CD4-positive, alpha-beta T cell (primary cell): Measurements from ENCODE around the gene CKB. TPM values are rescaled to one million over a fixed set of nuclear protein-coding genes. Genes with fewer than 3 reads are reported as not detected.
A peak's percentile ranks its signal among the peaks of the same experiment; 100 is the strongest.

Source experiments
- ATAC-seq: fragments of 200-7000 bp; cut with Tn5 transposase; one replicate; pipeline ENCODE4 v1.10.0; 2022; ENCODE audit warnings: mild to moderate bottlenecking; ENCODE audit not compliant: poor library complexity
- CTCF ChIA-PET: fragments of 350-600 bp; sonication (Branson Sonifier 250); formaldehyde crosslinking; loops from one replicate; lab custom pipeline; 2021; ENCODE audit warnings: antibody characterized with exemption, inconsistent platforms; lab: Charles Lee
- POLR2A ChIA-PET: fragments of 350-600 bp; sonication (Branson Sonifier 250); formaldehyde crosslinking; loops from one replicate; lab custom pipeline; 2021; ENCODE audit warnings: antibody characterized with exemption, inconsistent platforms; lab: Charles Lee
- DNase-seq, 14 experiments: peaks; one replicate each; pipeline ENCODE4 v3.0.0-alpha.2; 2013 to 2020; ENCODE audit warnings: mixed read lengths in 2 of 14
- H3K27ac ChIP-seq, 2 donors: one replicate each; pipeline versions ENCODE4 v1.5.1 to v1.7.0; 2013; ENCODE audit warnings: low read length in 2 of 2, low read depth in 1 of 2, mild to moderate bottlenecking in 1 of 2
- H3K27me3 ChIP-seq, 2 experiments: 1 replicate in 1 of 2; 2 replicates in 1 of 2; pipeline versions ENCODE4 v1.6.1 to v1.7.0; 2013; ENCODE audit warnings: low read length in 2 of 2, control low read depth in 1 of 2, mild to moderate bottlenecking in 1 of 2, moderate library complexity in 1 of 2; ENCODE audit not compliant: insufficient read depth in 2 of 2, control insufficient read depth in 1 of 2
- H3K36me3 ChIP-seq: one replicate; pipeline ENCODE4 v1.6.1; 2013; ENCODE audit warnings: low read length, control low read depth; ENCODE audit not compliant: insufficient read depth
- H3K4me1 ChIP-seq: one replicate; pipeline ENCODE4 v1.6.1; 2013; ENCODE audit warnings: low read length, control low read depth; ENCODE audit not compliant: insufficient read depth
- H3K4me3 ChIP-seq: one replicate; pipeline ENCODE4 v1.5.1; 2013; ENCODE audit warnings: mild to moderate bottlenecking, low read length, moderate library complexity
- H3K9me3 ChIP-seq, 2 experiments: 1 replicate in 1 of 2; 2 replicates in 1 of 2; pipeline versions ENCODE4 v1.6.1 to v1.7.0; 2013; ENCODE audit warnings: low read length in 2 of 2, mild to moderate bottlenecking in 2 of 2, control low read depth in 1 of 2, moderate library complexity in 1 of 2; ENCODE audit not compliant: control insufficient read depth in 1 of 2, insufficient read depth in 1 of 2
- H3K27ac Mint-ChIP-seq: one replicate; pipeline ENCODE4 v1.8.0; 2020; ENCODE audit warnings: mixed read lengths
- H3K27me3 Mint-ChIP-seq: one replicate; pipeline ENCODE4 v1.8.0; 2021; ENCODE audit warnings: mixed read lengths
- H3K36me3 Mint-ChIP-seq: one replicate; pipeline ENCODE4 v1.8.0; 2021; ENCODE audit warnings: low read depth, mixed read lengths
- H3K4me1 Mint-ChIP-seq: one replicate; pipeline ENCODE4 v1.8.0; 2021; ENCODE audit warnings: low read depth, mixed read lengths
- H3K4me3 Mint-ChIP-seq: one replicate; pipeline ENCODE4 v1.8.0; 2020; ENCODE audit warnings: mild to moderate bottlenecking, mixed read lengths
- H3K9me3 Mint-ChIP-seq: one replicate; pipeline ENCODE4 v1.8.0; 2020; ENCODE audit warnings: mixed read lengths
- intact Hi-C, 2 experiments: fragments of 100-400 bp; cut with DNase I in 1 of 2; cut with micrococcal nuclease in 1 of 2; formaldehyde crosslinking; loops; one replicate each; pipeline versions ENCODE4 v1.15.1 to v1.9.0; 2023 to 2025; cut with DNase I, micrococcal nuclease
- total RNA-seq, 174 experiments: library from RNA in 2 of 174; stranded (reverse) in 2 of 174; gene quantifications; one replicate each; pipeline ENCODE4 v1.2.3 and lab custom pipeline; 2021 to 2026
- TF ChIP-seq, protein P1 (sequence below): fragments of 200-600 bp; IDR thresholded peaks from one replicate; pipeline ENCODE4 v1.8.0; 2022; ENCODE audit warnings: antibody characterized with exemption, mild to moderate bottlenecking

The CKB gene
- total RNA-seq, 2 experiments from 2014 or later, result 5.8 to 6.6 TPM

DNA sequence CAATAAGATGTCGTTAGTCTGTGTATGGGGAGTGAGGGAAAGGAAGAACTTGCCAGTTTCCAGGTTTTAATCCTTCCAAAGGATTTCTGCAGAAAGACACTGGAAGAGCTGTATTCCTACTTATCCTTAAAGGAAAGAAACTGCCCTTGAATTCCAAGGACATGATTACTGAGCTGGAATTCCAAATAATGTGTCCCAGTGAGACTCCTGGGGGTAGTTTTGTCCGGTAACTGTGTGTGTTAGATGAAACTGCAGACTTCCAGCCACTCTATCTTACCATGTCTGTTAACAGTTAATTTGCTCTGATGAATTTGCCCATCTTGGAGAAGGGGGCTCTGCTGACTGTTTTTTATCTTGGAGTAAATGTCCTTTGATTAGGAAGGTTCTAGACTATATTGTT lies 33.0 kb downstream of the CKB start:
- DNase-seq, result no peak
- Histone ChIP-seq H3K27ac (no peak overlapping the region), H3K27me3 (no peaks in the 10 kb centered on the region), H3K4me1 (no peaks in the 10 kb centered on the region), H3K36me3 (peaks cover 74% of the 10 kb centered on the region), H3K4me3 (no peak overlapping the region), H3K9me3 (no peaks in the 10 kb centered on the region)
- Mint-ChIP-seq H3K27ac (peak overlapping the region; percentile 61), H3K4me3 (no peak overlapping the region), H3K36me3 (peaks cover 65% of the 10 kb centered on the region), H3K4me1 (no peaks in the 10 kb centered on the region), H3K9me3 (no peaks in the 10 kb centered on the region), H3K27me3 (no peaks in the 10 kb centered on the region)
- POLR2A ChIA-PET, result no interaction called here
- TF ChIP-seq, protein P1, sequence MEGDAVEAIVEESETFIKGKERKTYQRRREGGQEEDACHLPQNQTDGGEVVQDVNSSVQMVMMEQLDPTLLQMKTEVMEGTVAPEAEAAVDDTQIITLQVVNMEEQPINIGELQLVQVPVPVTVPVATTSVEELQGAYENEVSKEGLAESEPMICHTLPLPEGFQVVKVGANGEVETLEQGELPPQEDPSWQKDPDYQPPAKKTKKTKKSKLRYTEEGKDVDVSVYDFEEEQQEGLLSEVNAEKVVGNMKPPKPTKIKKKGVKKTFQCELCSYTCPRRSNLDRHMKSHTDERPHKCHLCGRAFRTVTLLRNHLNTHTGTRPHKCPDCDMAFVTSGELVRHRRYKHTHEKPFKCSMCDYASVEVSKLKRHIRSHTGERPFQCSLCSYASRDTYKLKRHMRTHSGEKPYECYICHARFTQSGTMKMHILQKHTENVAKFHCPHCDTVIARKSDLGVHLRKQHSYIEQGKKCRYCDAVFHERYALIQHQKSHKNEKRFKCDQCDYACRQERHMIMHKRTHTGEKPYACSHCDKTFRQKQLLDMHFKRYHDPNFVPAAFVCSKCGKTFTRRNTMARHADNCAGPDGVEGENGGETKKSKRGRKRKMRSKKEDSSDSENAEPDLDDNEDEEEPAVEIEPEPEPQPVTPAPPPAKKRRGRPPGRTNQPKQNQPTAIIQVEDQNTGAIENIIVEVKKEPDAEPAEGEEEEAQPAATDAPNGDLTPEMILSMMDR, result no peak
- intact Hi-C loops, result no loop called here
- CTCF ChIA-PET, result no interaction called here
- no peak for ATAC-seq

GRCh38 chr14:103488960-103489359 lies 33.7 kb downstream of the CKB start:
- intact Hi-C loops, result no loop called here
- Histone ChIP-seq H3K27me3 (no peaks in the 10 kb centered on the region), H3K4me1 (no peaks in the 10 kb centered on the region), H3K36me3 (peaks cover 69% of the 10 kb centered on the region), H3K27ac (no peak overlapping the region), H3K4me3 (no peak overlapping the region), H3K9me3 (no peaks in the 10 kb centered on the region)
- Mint-ChIP-seq H3K4me3 (no peak overlapping the region), H3K27ac (peak overlapping the region; percentile 61), H3K9me3 (no peaks in the 10 kb centered on the region), H3K27me3 (no peaks in the 10 kb centered on the region), H3K4me1 (no peaks in the 10 kb centered on the region), H3K36me3 (peaks cover 65% of the 10 kb centered on the region)
- no peak for DNase-seq
- TF ChIP-seq, protein P1, result no peak
- ChIA-PET POLR2A (no interaction called here), CTCF (no interaction called here)
- no peak for ATAC-seq

DNA sequence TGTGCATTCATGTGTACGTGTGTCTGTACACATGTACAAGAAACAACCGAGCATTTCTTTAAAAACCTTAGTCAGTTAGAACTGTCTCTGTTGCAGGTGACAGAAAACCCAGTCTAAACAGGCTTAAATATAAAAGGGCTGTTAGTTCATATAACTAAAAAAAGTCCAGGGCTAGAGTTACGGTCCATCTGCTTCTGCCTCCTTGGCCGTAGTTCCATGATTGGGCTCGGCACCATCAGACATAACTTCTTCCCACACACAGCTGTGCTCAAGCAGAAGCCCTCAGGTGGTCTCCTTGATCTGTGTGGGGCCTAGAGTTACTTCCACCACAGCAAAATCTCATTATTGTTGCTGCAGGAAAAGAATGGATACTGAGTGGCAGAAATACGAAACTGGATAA lies 34.6 kb downstream of the CKB start:
- Mint-ChIP-seq H3K9me3 (no peaks in the 10 kb centered on the region), H3K27ac (no peak overlapping the region), H3K36me3 (peaks cover 70% of the 10 kb centered on the region), H3K4me1 (no peaks in the 10 kb centered on the region), H3K4me3 (no peak overlapping the region), H3K27me3 (no peaks in the 10 kb centered on the region)
- Histone ChIP-seq H3K4me1 (no peaks in the 10 kb centered on the region), H3K27me3 (no peaks in the 10 kb centered on the region), H3K27ac (no peak overlapping the region), H3K9me3 (no peaks in the 10 kb centered on the region), H3K36me3 (peaks cover 66% of the 10 kb centered on the region), H3K4me3 (no peak overlapping the region)
- ChIA-PET POLR2A (no interaction called here), CTCF (no interaction called here)
- intact Hi-C loops, result no loop called here
- DNase-seq (no peak), ATAC-seq (no peak)
- TF ChIP-seq, protein P1, result no peak
